SIG-M5 treated with dmso at 0.1 percent for 504 hours (cell line): ENCODE results near the gene CLRN3.

ENCODE experiments used
- DNase-seq: peaks from one replicate; lab custom pipeline; 2025; ENCODE audit not compliant: unreplicated experiment; lab: John Stamatoyannopoulos, UW

Gene CLRN3

GRCh38 chr10:127899766-127900387 lies 7.1 kb upstream of the CLRN3 start:
- peak; percentile 51 for DNase-seq

GRCh38 chr10:127897177-127897576 lies 4.4 kb upstream of the CLRN3 start:
- DNase-seq, result no peak

- no peak for DNase-seq
Observed at GRCh38 chr10:127896590-127896989, 3.8 kb upstream of the CLRN3 start.

GRCh38 chr10:127894146-127894545 lies 1.4 kb upstream of the CLRN3 start:
- DNase-seq, result no peak

- DNase-seq, result no peak
Observed at GRCh38 chr10:127890832-127891334, 1.9 kb downstream of the CLRN3 start.

GRCh38 chr10:127890216-127890615 lies 2.5 kb downstream of the CLRN3 start:
- no peak for DNase-seq

- DNase-seq, result no peak
Observed at GRCh38 chr10:127889605-127890195, 3.0 kb downstream of the CLRN3 start.

GRCh38 chr10:127888521-127889312 lies 4.0 kb downstream of the CLRN3 start:
- no peak for DNase-seq

- no peak for DNase-seq
Observed at GRCh38 chr10:127887541-127888415, 5.0 kb downstream of the CLRN3 start.

- DNase-seq, result no peak
Observed at GRCh38 chr10:127886371-127887051, 6.2 kb downstream of the CLRN3 start.

- no peak for DNase-seq
Observed at GRCh38 chr10:127884501-127884900, 8.2 kb downstream of the CLRN3 start.

- no peak for DNase-seq
Observed at GRCh38 chr10:127883516-127883915, 9.2 kb downstream of the CLRN3 start.

GRCh38 chr10:127882801-127883459 lies 9.8 kb downstream of the CLRN3 start:
- DNase-seq, result no peak

- DNase-seq, result no peak
Observed at GRCh38 chr10:127882391-127882790, 10.3 kb downstream of the CLRN3 start.

- no peak for DNase-seq
Observed at GRCh38 chr10:127881262-127881661, 11.5 kb downstream of the CLRN3 start.

- DNase-seq, result peak; percentile 65
Observed at GRCh38 chr10:127880557-127880956, 12.2 kb downstream of the CLRN3 start.

GRCh38 chr10:127878475-127879055 lies 14.2 kb downstream of the CLRN3 start:
- no peak for DNase-seq

- no peak for DNase-seq
Observed at GRCh38 chr10:127877699-127878098, 15.0 kb downstream of the CLRN3 start.

- DNase-seq, result no peak
Observed at GRCh38 chr10:127877116-127877515, 15.6 kb downstream of the CLRN3 start.

- no peak for DNase-seq
Observed at GRCh38 chr10:127875916-127876315, 16.8 kb downstream of the CLRN3 start.
